ENCODE data around the gene ZCCHC3.

- no peak for TF ChIP-seq EZH2 (IDR thresholded peaks at IDR 0.05; ENCODE audit: low read length, missing control alignments)
- TF ChIP-seq CTCF (conservative IDR thresholded peaks at IDR 0.05 in 1 of 2, IDR thresholded peaks at IDR 0.05 in 1 of 2; ENCODE audit: low read depth in 1 of 2, low read length in 2 of 2) = no peak
Measured at GRCh38 chr20:312067-312466, 14.7 kb downstream of the ZCCHC3 start.

Measured in fibroblast of lung (primary cell).